ENCODE data around the gene FANK1.

Gene FANK1

GRCh38 chr10:125992254-125992653, 95.9 kb downstream of the FANK1 start:
- no peak for DNase-seq

GRCh38 chr10:125994601-125995000, 98.2 kb downstream of the FANK1 start:
- DNase-seq = no peak

- DNase-seq = no peak
Measured at GRCh38 chr10:125995726-125996304, 99.5 kb downstream of the FANK1 start.

GRCh38 chr10:125997586-125997985, 101.2 kb downstream of the FANK1 start:
- no peak for DNase-seq

- DNase-seq = no peak
Measured at GRCh38 chr10:125999694-126000093, 103.3 kb downstream of the FANK1 start.

- DNase-seq = no peak
Measured at GRCh38 chr10:126001576-126001975, 105.2 kb downstream of the FANK1 start.

- DNase-seq = no peak
Measured at GRCh38 chr10:126004752-126005151, 108.4 kb downstream of the FANK1 start.

GRCh38 chr10:126006264-126006663, 109.9 kb downstream of the FANK1 start:
- no peak for DNase-seq

GRCh38 chr10:126006906-126007305, 110.5 kb downstream of the FANK1 start:
- DNase-seq = peak; percentile 15

GRCh38 chr10:126009650-126010049, 113.3 kb downstream of the FANK1 start:
- no peak for DNase-seq

GRCh38 chr10:126011995-126012394, 115.6 kb downstream of the FANK1 start:
- no peak for DNase-seq

- no peak for DNase-seq
Measured at GRCh38 chr10:126012485-126012884, 116.1 kb downstream of the FANK1 start.

- DNase-seq = no peak
Measured at GRCh38 chr10:126013489-126014281, 117.3 kb downstream of the FANK1 start.

GRCh38 chr10:126014309-126014708, 117.9 kb downstream of the FANK1 start:
- DNase-seq = no peak

- DNase-seq = no peak
Measured at GRCh38 chr10:126015413-126015812, 119.0 kb downstream of the FANK1 start.

- DNase-seq = no peak
Measured at GRCh38 chr10:126016156-126016805, 119.9 kb downstream of the FANK1 start.

- DNase-seq = no peak
Measured at GRCh38 chr10:126016882-126017281, 120.5 kb downstream of the FANK1 start.

GRCh38 chr10:126017961-126018560, 121.7 kb downstream of the FANK1 start:
- no peak for DNase-seq

GRCh38 chr10:126021833-126022500, 125.6 kb downstream of the FANK1 start:
- no peak for DNase-seq

- DNase-seq = no peak
Measured at GRCh38 chr10:126022841-126023240, 126.5 kb downstream of the FANK1 start.

GRCh38 chr10:126027692-126028091, 131.3 kb downstream of the FANK1 start:
- DNase-seq = no peak

- no peak for DNase-seq
Measured at GRCh38 chr10:126029999-126030398, 133.6 kb downstream of the FANK1 start.

- no peak for DNase-seq
Measured at GRCh38 chr10:126034586-126034985, 138.2 kb downstream of the FANK1 start.
